ENCODE measurements around the gene AGO3.

AGO3 gene

GRCh38 chr1:36096500-36097432 lies 165.9 kb downstream of the AGO3 start:
- no peak for DNase-seq (ENCODE audit: low read depth)

GRCh38 chr1:36097693-36098585 lies 167.0 kb downstream of the AGO3 start:
- DNase-seq (ENCODE audit: low read depth) = no peak

GRCh38 chr1:36098650-36099365 lies 167.9 kb downstream of the AGO3 start:
- DNase-seq (ENCODE audit: low read depth) = no peak

- peak; percentile 62 for DNase-seq (ENCODE audit: low read depth)
These were observed 168.9 kb downstream of the AGO3 start for GRCh38 chr1:36099681-36100341.

GRCh38 chr1:36100376-36100775 lies 169.5 kb downstream of the AGO3 start:
- no peak for DNase-seq (ENCODE audit: low read depth)

GRCh38 chr1:36101546-36101945 lies 170.6 kb downstream of the AGO3 start:
- DNase-seq (ENCODE audit: low read depth) = no peak

GRCh38 chr1:36106269-36106668 lies 175.4 kb downstream of the AGO3 start:
- DNase-seq (ENCODE audit: low read depth) = no peak

GRCh38 chr1:36107394-36107793 lies 176.5 kb downstream of the AGO3 start:
- DNase-seq (ENCODE audit: low read depth) = no peak

- DNase-seq (ENCODE audit: low read depth) = no peak
These were observed 177.4 kb downstream of the AGO3 start for GRCh38 chr1:36108314-36108713.

- no peak for DNase-seq (ENCODE audit: low read depth)
These were observed 178.3 kb downstream of the AGO3 start for GRCh38 chr1:36109041-36109679.

- no peak for DNase-seq (ENCODE audit: low read depth)
These were observed 180.2 kb downstream of the AGO3 start for GRCh38 chr1:36111151-36111550.

- no peak for DNase-seq (ENCODE audit: low read depth)
These were observed 181.9 kb downstream of the AGO3 start for GRCh38 chr1:36112823-36113222.

GRCh38 chr1:36114371-36114770 lies 183.5 kb downstream of the AGO3 start:
- no peak for DNase-seq (ENCODE audit: low read depth)

GRCh38 chr1:36115200-36115669 lies 184.3 kb downstream of the AGO3 start:
- no peak for DNase-seq (ENCODE audit: low read depth)

- no peak for DNase-seq (ENCODE audit: low read depth)
These were observed 185.0 kb downstream of the AGO3 start for GRCh38 chr1:36115931-36116330.

- DNase-seq (ENCODE audit: low read depth) = no peak
These were observed 186.0 kb downstream of the AGO3 start for GRCh38 chr1:36116901-36117300.

- DNase-seq (ENCODE audit: low read depth) = no peak
These were observed 187.7 kb downstream of the AGO3 start for GRCh38 chr1:36118447-36119204.

- DNase-seq (ENCODE audit: low read depth) = no peak
These were observed 188.6 kb downstream of the AGO3 start for GRCh38 chr1:36119456-36119855.

All from stimulated activated CD8-positive, alpha-beta memory T cell treated with anti-CD3 and anti-CD28 coated beads, Interleukin-4, amount 100 ng/mL, for 24 hours (primary cell).